ENCODE measurements around the gene GRWD1. TPM values are rescaled to one million over a fixed set of nuclear protein-coding genes. Genes with fewer than 3 reads are reported as not detected.

The GRWD1 gene
- total and polyA plus RNA-seq, 2 of the 8 experiments (the other 6 are each of a cell fraction or from before 2014, with no cell fraction given), result 36.9 to 61.9 TPM

DNA sequence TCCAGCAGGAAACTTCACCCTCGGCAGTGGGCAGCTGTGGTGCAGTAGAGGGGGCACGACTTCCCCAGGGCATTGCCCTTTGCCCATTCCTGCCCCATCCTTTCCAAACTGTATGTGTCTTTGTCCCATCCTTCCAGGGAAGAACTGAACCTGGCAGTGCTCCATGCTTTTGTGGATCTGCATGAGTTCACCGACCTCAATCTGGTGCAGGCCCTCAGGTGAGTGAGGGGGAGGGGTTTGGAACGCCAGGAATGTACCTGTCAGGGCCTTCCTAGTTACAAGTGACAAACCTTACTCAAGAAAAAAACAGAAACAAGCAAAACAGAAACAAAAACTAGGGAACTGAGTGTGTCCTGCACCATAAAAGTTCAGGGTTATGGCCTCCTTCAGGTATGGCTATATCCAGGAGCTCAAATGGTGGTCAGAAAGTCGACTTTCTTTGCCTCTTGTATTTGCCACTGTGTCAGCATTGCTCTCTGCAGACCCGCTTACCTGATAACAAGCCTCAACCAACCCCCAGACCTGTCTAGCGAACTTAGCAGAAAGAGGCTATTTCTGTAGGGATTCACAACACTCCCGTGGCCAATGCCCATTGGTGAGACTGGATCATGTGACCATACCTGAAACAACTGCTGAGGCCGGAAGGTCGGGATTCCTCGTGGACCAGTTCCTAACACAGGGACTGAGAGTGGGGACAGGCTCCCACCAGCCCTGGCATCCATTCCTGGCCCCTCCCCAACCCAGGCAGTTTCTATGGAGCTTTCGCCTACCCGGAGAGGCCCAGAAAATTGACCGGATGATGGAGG is 27.6 kb downstream of the GRWD1 start:
- no peak overlapping the region for H2AK5ac ChIP-seq (ENCODE audit: low read depth, low read length)
- H3K23me2 ChIP-seq (ENCODE audit: low read depth, low read length), result no peaks in the 10 kb centered on the region; the same call in 1 of the 2 replicates
- H3K4me2 ChIP-seq (ENCODE audit: insufficient read depth in 1 of 2, low read depth in 2 of 2, low read length in 2 of 2), result no peak overlapping the region
- H3K9me3 ChIP-seq (ENCODE audit: insufficient read depth in 2 of 2, low read depth in 1 of 2, low read length in 1 of 2), result no peaks in the 10 kb centered on the region
- ChIA-PET CTCF (ENCODE audit: partially characterized antibody) (interaction anchor here (0.6 to 1.4 kb wide), 5 partner anchors 9 to 82 kb away, joined by 3 to 5 read pairs (median 3); partner anchors contain the start of genes KCNJ14 and KDELR1), POLR2A (ENCODE audit: partially characterized antibody) (interaction anchor here (1.0 to 11.4 kb wide), 5 partner anchors 8 to 21 kb away, joined by 3 to 176 read pairs (median 9); no protein-coding TSS in a partner anchor)
- no peak for DNase-seq (ENCODE audit: low read depth in 1 of 2, low spot score in 2 of 2)
- no peak overlapping the region for H2BK12ac ChIP-seq (ENCODE audit: low read depth, low read length)
- H3K23ac ChIP-seq (ENCODE audit: insufficient read length), result no peak overlapping the region
- peaks cover 0 to 12% of the 10 kb centered on the region in 2 experiments; a peak in 1 of 4 replicates for H3K79me2 ChIP-seq (ENCODE audit: control insufficient read depth in 1 of 2, insufficient read depth in 2 of 2, low read length in 2 of 2)
- no peak overlapping the region for H3K9ac ChIP-seq (replicated peaks in 1 of 4; ENCODE audit: extremely low read depth in 1 of 4, low read depth in 3 of 4, low read length in 3 of 4)
- H3K14ac ChIP-seq (ENCODE audit: insufficient read length), result no peak overlapping the region
- H2BK20ac ChIP-seq (ENCODE audit: low read length), result no peak overlapping the region
- H2BK5ac ChIP-seq (ENCODE audit: low read depth, low read length), result no peak overlapping the region
- peaks cover 4% of the 10 kb centered on the region; the same call in 1 of the 2 replicates for H3K79me1 ChIP-seq (ENCODE audit: low read depth, low read length)
- H3K4me1 ChIP-seq (replicated peaks in 1 of 4; ENCODE audit: control insufficient read depth in 3 of 4, insufficient read depth in 4 of 4, low read length in 3 of 4), result peaks cover 0 to 5% (median 1%) of the 10 kb centered on the region in 4 experiments; a peak in 1 of 7 replicates
- no peak overlapping the region for H4K8ac ChIP-seq (ENCODE audit: extremely low read depth, insufficient read depth, low read length)
- peaks cover 16 to 22% of the 10 kb centered on the region in 2 experiments for H4K20me1 ChIP-seq (replicated peaks in 1 of 2; ENCODE audit: control insufficient read depth in 1 of 2, insufficient read depth in 2 of 2, low read length in 2 of 2)
- no peak for TF ChIP-seq CHD1 (IDR thresholded peaks at IDR 0.05; ENCODE audit: low read depth, low read length)
- TF ChIP-seq, protein P1, sequence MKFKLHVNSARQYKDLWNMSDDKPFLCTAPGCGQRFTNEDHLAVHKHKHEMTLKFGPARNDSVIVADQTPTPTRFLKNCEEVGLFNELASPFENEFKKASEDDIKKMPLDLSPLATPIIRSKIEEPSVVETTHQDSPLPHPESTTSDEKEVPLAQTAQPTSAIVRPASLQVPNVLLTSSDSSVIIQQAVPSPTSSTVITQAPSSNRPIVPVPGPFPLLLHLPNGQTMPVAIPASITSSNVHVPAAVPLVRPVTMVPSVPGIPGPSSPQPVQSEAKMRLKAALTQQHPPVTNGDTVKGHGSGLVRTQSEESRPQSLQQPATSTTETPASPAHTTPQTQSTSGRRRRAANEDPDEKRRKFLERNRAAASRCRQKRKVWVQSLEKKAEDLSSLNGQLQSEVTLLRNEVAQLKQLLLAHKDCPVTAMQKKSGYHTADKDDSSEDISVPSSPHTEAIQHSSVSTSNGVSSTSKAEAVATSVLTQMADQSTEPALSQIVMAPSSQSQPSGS (IDR thresholded peaks at IDR 0.05; ENCODE audit: low read length), result no peak
- no peak for TF ChIP-seq SIN3A (conservative IDR thresholded peaks at IDR 0.05 in 1 of 2, IDR thresholded peaks at IDR 0.05 in 1 of 2; ENCODE audit: low read depth in 1 of 2, low read length in 2 of 2)
- no peak for TF ChIP-seq RAD21 (IDR thresholded peaks at IDR 0.05 in 1 of 2, conservative IDR thresholded peaks at IDR 0.05 in 1 of 2; ENCODE audit: low read depth in 2 of 2, low read length in 2 of 2)
- no peak for TF ChIP-seq SIX5 (IDR thresholded peaks at IDR 0.05; ENCODE audit: low read depth, low read length)
- no peak for TF ChIP-seq CEBPB (IDR thresholded peaks at IDR 0.05; ENCODE audit: low read depth, low read length)
- no peak for TF ChIP-seq PHF8 (conservative IDR thresholded peaks at IDR 0.05; ENCODE audit: low read depth, low read length)
- no peak overlapping the region for H3K27ac ChIP-seq (ENCODE audit: low read depth, low read length)
- H3K4ac ChIP-seq (replicated peaks; ENCODE audit: insufficient read length, low read depth, low read length), result no peak overlapping the region
- no peak overlapping the region for H3K56ac ChIP-seq (replicated peaks; ENCODE audit: insufficient read length, low read depth, low read length)
- 91% methylated on average over 14 of the region's 14 CpGs; no CpG with 5 or more reads in 1 of the 2 experiments for WGBS, 2 experiments (ENCODE audit: extremely low coverage in 1 of 2, insufficient coverage in 1 of 2, insufficient read length in 1 of 2, insufficient replicate concordance in 2 of 2, low coverage in 1 of 2, low lambda C conversion rate in 2 of 2, missing lambda C conversion rate in 1 of 2)
- peaks cover 41 to 73% (median 64%) of the 10 kb centered on the region in 4 experiments for H3K36me3 ChIP-seq (ENCODE audit: control insufficient read depth in 2 of 4, insufficient read depth in 4 of 4, low read length in 3 of 4)
- no peak overlapping the region for H4K91ac ChIP-seq (replicated peaks; ENCODE audit: insufficient read length, low read length)
- FAIRE-seq, result no peak
- no peak overlapping the region for H3K18ac ChIP-seq (ENCODE audit: extremely low read depth, low read length)
- no peak overlapping the region for H2AFZ ChIP-seq (ENCODE audit: low read length)
- no peak overlapping the region for H3K4me3 ChIP-seq (ENCODE audit: extremely low read depth in 1 of 4, insufficient read depth in 2 of 4, low read depth in 3 of 4, low read length in 4 of 4)
- no peak overlapping the region for H4K5ac ChIP-seq (ENCODE audit: insufficient read length, low read depth, low read length)
- no peak overlapping the region for H2BK120ac ChIP-seq (replicated peaks; ENCODE audit: low read depth, low read length)
- no peaks in the 10 kb centered on the region for H3K27me3 ChIP-seq (replicated peaks in 1 of 4; ENCODE audit: control insufficient read depth in 3 of 4, extremely low read depth in 1 of 4, insufficient read depth in 3 of 4, low read length in 3 of 4)
- H2BK15ac ChIP-seq (ENCODE audit: low read length), result no peak overlapping the region
